Fibroblast of the aortic adventitia (primary cell): ENCODE measurements around the gene ZKSCAN5. TPM values are rescaled to one million over a fixed set of nuclear protein-coding genes. Genes with fewer than 3 reads are reported as not detected.
"Not testable (repeated sequence)": the region's sequence is repeated elsewhere in the genome, so short reads cannot be mapped to it uniquely, and the experiment has no call there.

ENCODE experiments used
- DNase-seq: peaks from one replicate; pipeline ENCODE4 v3.0.0-alpha.2; 2010; ENCODE audit warnings: low read depth
- H3K4me3 ChIP-seq: 2 replicates; pipeline ENCODE4 v1.5.1; 2011; ENCODE audit warnings: low read depth, mild to moderate bottlenecking, control low read depth, low read length, moderate library complexity
- total RNA-seq: library from RNA; depleted of rRNA; stranded (reverse); fragments of >200 nt; gene quantifications from 2 replicates; pipeline ENCODE4 v1.2.3, GENCODE V29; 2012; ENCODE audit warnings: low replicate concordance
- TF ChIP-seq, protein P1 (sequence below): IDR thresholded peaks from 2 replicates; pipeline ENCODE4 v1.5.1; 2011; ENCODE audit warnings: mild to moderate bottlenecking, low read length, control low read depth, inconsistent platforms; ENCODE audit not compliant: insufficient read depth

Gene ZKSCAN5
- total RNA-seq, 1 donor: 11.8 TPM

- no peak overlapping the region for H3K4me3 ChIP-seq
- DNase-seq: no peak
- TF ChIP-seq, protein P1, sequence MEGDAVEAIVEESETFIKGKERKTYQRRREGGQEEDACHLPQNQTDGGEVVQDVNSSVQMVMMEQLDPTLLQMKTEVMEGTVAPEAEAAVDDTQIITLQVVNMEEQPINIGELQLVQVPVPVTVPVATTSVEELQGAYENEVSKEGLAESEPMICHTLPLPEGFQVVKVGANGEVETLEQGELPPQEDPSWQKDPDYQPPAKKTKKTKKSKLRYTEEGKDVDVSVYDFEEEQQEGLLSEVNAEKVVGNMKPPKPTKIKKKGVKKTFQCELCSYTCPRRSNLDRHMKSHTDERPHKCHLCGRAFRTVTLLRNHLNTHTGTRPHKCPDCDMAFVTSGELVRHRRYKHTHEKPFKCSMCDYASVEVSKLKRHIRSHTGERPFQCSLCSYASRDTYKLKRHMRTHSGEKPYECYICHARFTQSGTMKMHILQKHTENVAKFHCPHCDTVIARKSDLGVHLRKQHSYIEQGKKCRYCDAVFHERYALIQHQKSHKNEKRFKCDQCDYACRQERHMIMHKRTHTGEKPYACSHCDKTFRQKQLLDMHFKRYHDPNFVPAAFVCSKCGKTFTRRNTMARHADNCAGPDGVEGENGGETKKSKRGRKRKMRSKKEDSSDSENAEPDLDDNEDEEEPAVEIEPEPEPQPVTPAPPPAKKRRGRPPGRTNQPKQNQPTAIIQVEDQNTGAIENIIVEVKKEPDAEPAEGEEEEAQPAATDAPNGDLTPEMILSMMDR: no peak
These were observed 34.9 kb downstream of the ZKSCAN5 start for GRCh38 chr7:99539213-99539811.

DNA sequence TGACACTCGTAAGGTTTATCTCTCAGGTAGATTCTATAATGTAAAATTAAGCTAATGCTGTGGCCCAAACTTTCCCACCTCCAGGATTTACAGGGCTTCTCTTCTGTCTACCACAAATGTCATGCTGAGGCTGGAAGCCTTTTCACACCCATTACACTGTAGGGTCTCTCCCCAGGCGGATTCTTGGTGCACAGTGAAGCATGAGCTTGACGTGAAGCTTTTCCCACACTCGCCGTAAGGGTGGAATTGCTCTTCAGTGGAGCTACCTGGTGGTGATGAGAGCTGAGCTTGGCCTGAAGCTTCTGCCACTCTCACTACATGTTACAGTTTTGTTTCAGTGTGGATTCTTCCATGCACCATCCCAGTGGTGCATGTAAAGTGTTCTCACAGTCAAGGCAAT is 36.1 kb downstream of the ZKSCAN5 start:
- no peak for DNase-seq

GRCh38 chr7:99541212-99541611 is 36.8 kb downstream of the ZKSCAN5 start:
- DNase-seq: no peak
- TF ChIP-seq, protein P1: no peak
- H3K4me3 ChIP-seq: no peak overlapping the region

More for the DNA sequence above, 36.1 kb downstream of the ZKSCAN5 start:
- TF ChIP-seq, protein P1: no peak
- no peak overlapping the region for H3K4me3 ChIP-seq

DNA sequence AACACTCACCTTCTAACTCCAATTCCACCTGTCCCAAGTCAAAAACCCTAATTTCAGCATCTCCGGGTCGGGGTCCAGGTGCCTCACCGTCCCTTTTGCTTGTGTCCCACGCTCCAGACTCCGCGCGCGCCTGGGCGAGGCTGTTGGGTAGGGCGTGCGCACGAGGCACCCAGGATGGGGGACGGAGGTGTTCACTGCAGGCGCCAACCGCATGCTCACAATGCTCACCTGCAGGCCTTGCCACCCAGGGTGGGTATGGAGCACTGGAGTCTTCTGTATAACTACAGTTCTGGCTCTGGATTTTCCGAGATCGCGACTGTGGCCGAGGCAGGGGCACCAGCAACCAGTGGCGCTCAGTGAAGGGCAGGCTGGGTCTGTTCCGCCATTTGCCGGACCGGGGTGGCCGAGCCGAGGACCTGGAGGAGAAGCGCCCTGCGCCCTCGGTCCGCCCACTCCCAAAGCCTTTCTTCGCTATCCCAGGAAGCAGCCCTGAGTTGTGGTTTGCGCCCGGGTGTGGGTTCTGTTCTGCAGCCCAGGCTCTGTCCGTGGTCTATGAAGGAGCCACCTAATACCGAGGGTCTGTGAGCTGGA is 38.7 kb downstream of the ZKSCAN5 start:
- no peak overlapping the region for H3K4me3 ChIP-seq
- TF ChIP-seq, protein P1: no peak
- no peak for DNase-seq

DNA sequence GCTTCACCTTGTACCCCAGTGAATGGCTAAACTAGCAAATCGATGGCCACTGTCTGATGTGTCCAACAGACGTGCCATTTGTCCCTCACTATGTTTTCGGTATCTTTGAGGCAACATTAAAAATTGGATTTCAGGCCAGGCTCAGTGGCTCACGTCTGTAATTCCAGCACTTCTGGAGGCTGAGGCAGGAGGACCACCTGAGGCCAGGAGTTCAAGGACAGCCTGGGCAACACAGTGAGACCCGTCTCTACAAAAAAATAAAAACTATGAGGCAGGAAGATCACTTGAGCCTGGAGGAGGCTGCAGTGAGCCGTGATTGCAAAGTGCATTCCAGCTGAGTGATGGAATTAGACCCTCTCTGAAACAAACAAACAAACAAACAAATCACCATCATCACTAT is 39.5 kb downstream of the ZKSCAN5 start:
- no peak overlapping the region for H3K4me3 ChIP-seq
- TF ChIP-seq, protein P1: no peak
- DNase-seq: no peak

DNA sequence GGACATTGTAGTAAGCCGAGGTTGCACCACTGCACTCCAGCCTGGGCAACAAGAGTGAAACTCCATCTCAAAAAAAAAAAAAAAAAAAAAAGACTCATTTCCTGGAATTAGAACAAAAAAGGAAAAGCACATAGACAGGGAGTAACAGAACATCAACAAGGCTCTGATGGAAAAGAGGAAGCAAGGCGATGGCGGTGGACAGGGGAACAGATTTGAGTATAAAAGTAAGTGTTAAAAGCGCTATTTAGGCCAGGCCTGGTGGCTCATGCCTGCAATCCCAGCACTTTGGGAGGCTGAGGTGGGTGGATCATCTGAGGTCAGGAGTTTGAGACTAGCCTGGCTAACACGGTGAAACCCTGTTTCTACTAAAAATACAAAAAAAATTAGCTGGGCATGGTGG is 40.8 kb downstream of the ZKSCAN5 start:
- DNase-seq, H3K4me3 ChIP-seq: not testable (repeated sequence)

- not testable (repeated sequence) for H3K4me3 ChIP-seq, DNase-seq
These were observed 45.1 kb downstream of the ZKSCAN5 start for GRCh38 chr7:99549545-99549944.

DNA sequence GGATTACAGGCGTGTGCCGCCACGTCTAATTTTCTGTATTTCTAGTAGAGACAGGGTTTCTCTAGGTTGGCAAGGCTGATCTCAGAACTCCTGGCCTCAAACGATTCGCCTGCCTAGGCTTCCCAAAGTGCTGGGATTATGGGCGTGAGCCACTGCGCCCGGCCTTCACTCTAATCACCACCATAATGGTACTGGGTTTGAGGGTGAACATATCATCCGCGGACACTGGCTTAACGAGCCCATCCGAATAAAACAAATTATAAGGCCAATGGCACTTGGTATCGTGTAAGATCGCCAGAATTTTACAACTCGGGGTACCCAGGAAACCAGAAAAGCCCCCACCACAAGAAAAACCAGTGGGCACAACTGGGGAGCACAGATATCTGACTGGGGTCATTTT is 46.9 kb downstream of the ZKSCAN5 start:
- H3K4me3 ChIP-seq: peak overlapping the region; percentile 98
- TF ChIP-seq, protein P1: no peak
- peak; percentile 20 for DNase-seq
